HEK293T (cell line): ENCODE results near the gene NNT.
"Not testable (repeated sequence)": the region's sequence is repeated elsewhere in the genome, so short reads cannot be mapped to it uniquely, and the experiment has no call there.

ENCODE experiments used
- CTCF ChIA-PET: fragments of 350-600 bp; formaldehyde crosslinking; extraction: SDS; loops from one replicate; lab custom pipeline; 2021; ENCODE audit warnings: antibody characterized with exemption, inconsistent platforms; lab: Yijun Ruan, JAX
- POLR2A ChIA-PET: fragments of 350-600 bp; formaldehyde crosslinking; extraction: SDS; loops from one replicate; lab custom pipeline; 2020; ENCODE audit warnings: antibody characterized with exemption, inconsistent platforms; lab: Yijun Ruan, JAX
- DNase-seq: peaks from one replicate; pipeline ENCODE4 v3.0.0; 2012; ENCODE audit warnings: mixed read lengths; ENCODE audit errors: extremely low spot score
- ARNT ChIP-seq: fragments of 450-650 bp; IDR thresholded peaks from 2 replicates; pipeline ENCODE4 v1.6.1; 2017; ENCODE audit warnings: mild to moderate bottlenecking
- BHLHE40 ChIP-seq: fragments of 450-650 bp; IDR thresholded peaks from 2 replicates; pipeline ENCODE4 v1.6.1; 2016; ENCODE audit warnings: mild to moderate bottlenecking, moderate library complexity, borderline replicate concordance
- CTBP1 ChIP-seq: fragments of 450-650 bp; IDR thresholded peaks from 2 replicates; pipeline ENCODE4 v1.6.1; 2016; ENCODE audit warnings: borderline replicate concordance
- ELF4 ChIP-seq: fragments of 450-650 bp; IDR thresholded peaks from 2 replicates; pipeline ENCODE4 v1.6.1; 2017; ENCODE audit warnings: antibody characterized with exemption
- FOXA1 ChIP-seq: fragments of 450-650 bp; IDR thresholded peaks from 2 replicates; pipeline ENCODE4 v1.6.1; 2016; ENCODE audit warnings: mild to moderate bottlenecking
- FOXK2 ChIP-seq: fragments of 450-650 bp; IDR thresholded peaks from 2 replicates; pipeline ENCODE4 v1.6.1; 2016; ENCODE audit warnings: mild to moderate bottlenecking
- FOXM1 ChIP-seq: fragments of 450-650 bp; IDR thresholded peaks from 2 replicates; pipeline ENCODE4 v1.6.1; 2017; ENCODE audit warnings: mild to moderate bottlenecking, borderline replicate concordance
- HDGF ChIP-seq: fragments of 450-650 bp; IDR thresholded peaks from 2 replicates; pipeline ENCODE4 v1.6.1; 2017; ENCODE audit warnings: antibody characterized with exemption, borderline replicate concordance
- L3MBTL2 ChIP-seq: fragments of 450-650 bp; conservative IDR thresholded peaks from 2 replicates; pipeline ENCODE4 v1.6.1; 2016; ENCODE audit warnings: mild to moderate bottlenecking
- LEF1 ChIP-seq: fragments of 450-650 bp; IDR thresholded peaks from 2 replicates; pipeline ENCODE4 v1.6.1; 2017; ENCODE audit warnings: mild to moderate bottlenecking, borderline replicate concordance
- NFRKB ChIP-seq: fragments of 450-650 bp; IDR thresholded peaks from 2 replicates; pipeline ENCODE4 v1.6.1; 2016; ENCODE audit warnings: mild to moderate bottlenecking, moderate library complexity
- PKNOX1 ChIP-seq: fragments of 450-650 bp; IDR thresholded peaks from 2 replicates; pipeline ENCODE4 v1.6.1; 2016
- SP1 ChIP-seq: fragments of 450-650 bp; IDR thresholded peaks from 2 replicates; pipeline ENCODE4 v1.6.1; 2017
- SUZ12 ChIP-seq: fragments of 450-650 bp; IDR thresholded peaks from 2 replicates; pipeline ENCODE4 v1.6.1; 2016; ENCODE audit warnings: mild to moderate bottlenecking
- TARDBP ChIP-seq: fragments of 450-650 bp; IDR thresholded peaks from 2 replicates; pipeline ENCODE4 v1.6.1; 2016
- ZNF384 ChIP-seq: fragments of 450-650 bp; IDR thresholded peaks from 2 replicates; pipeline ENCODE4 v1.6.1; 2016

NNT gene

DNA sequence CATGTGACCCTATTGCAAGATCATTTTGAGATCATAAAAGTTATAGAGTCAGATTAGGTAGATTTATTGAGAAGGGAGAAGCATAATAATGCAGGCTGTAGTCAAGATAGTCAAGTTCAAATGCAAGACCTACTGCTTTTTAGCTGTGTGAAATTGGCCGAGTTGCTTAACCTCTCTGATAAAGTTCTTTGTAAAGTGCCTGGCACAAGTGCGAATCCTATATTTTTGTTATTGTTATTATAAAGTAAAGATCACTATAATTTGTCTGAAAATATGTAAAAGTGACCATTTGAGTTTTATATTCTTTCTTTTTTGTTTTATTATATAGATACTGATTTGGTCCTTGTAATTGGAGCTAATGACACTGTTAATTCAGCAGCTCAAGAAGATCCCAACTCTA, 99.3 kb downstream of the NNT start:
- DNase-seq = no peak
- TF ChIP-seq FOXK2 (no peak), BHLHE40 (no peak), LEF1 (no peak), PKNOX1 (no peak), SP1 (no peak), L3MBTL2 (no peak), TARDBP (no peak), CTBP1 (no peak), FOXA1 (no peak), SUZ12 (no peak), HDGF (no peak), NFRKB (no peak)
- POLR2A ChIA-PET = no interaction called here
- CTCF ChIA-PET = no interaction called here

DNA sequence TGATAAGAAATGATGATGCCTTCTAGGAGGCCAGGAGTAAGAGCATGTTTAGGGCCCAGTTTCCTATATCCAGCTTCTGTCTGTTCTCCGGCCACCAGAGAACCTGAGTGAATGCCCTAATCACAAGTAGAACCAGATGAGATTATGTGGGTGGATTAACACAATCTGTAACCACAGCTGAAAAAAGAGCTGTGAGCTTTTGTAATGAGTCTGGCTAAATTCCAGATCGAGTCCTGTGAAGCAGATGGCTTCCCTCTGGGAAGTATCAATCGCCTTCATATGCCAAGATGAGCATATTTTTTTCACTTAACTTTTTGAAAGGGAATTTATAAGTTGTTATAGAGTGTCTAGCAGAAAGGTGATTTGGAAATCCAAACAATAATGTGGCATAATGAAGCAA, 99.8 kb downstream of the NNT start:
- TF ChIP-seq NFRKB = no peak
- no peak for TF ChIP-seq TARDBP
- TF ChIP-seq SUZ12 = no peak
- no peak for TF ChIP-seq CTBP1
- TF ChIP-seq PKNOX1 = no peak
- TF ChIP-seq L3MBTL2 = no peak
- TF ChIP-seq ARNT = no peak
- no peak for TF ChIP-seq ZNF384
- TF ChIP-seq HDGF = no peak
- no peak for DNase-seq
- ChIA-PET POLR2A (no interaction called here), CTCF (no interaction called here)

DNA sequence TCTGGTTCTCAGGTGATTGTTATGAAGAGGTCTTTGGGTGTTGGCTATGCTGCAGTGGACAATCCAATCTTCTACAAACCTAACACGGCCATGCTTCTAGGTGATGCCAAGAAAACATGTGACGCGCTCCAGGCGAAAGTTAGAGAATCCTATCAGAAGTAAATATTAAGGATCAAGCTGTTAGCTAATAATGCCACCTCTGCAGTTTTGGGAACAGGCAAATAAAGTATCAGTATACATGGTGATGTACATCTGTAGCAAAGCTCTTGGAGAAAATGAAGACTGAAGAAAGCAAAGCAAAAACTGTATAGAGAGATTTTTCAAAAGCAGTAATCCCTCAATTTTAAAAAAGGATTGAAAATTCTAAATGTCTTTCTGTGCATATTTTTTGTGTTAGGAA, 101.3 kb downstream of the NNT start:
- DNase-seq = no peak
- TF ChIP-seq SUZ12 (no peak), ZNF384 (no peak), BHLHE40 (no peak), ARNT (no peak), FOXA1 (no peak), L3MBTL2 (no peak), PKNOX1 (no peak), FOXM1 (no peak), FOXK2 (no peak), LEF1 (no peak), TARDBP (no peak), SP1 (no peak), NFRKB (no peak), CTBP1 (no peak), HDGF (no peak), ELF4 (no peak)
- POLR2A ChIA-PET = no interaction called here
- CTCF ChIA-PET = no interaction called here

DNA sequence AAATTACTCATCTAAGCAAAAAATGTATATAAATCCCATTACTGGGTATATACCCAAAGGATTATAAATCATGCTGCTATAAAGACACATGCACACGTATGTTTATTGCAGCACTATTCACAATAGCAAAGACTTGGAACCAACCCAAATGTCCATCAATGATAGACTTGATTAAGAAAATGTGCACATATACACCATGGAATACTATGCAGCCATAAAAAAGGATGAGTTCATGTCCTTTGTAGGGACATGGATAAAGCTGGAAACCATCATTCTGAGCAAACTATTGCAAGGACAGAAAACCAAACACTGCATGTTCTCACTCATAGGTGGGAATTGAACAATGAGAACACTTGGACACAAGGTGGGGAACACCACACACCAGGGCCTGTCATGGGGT, 103.6 kb downstream of the NNT start:
- POLR2A ChIA-PET, DNase-seq, CTCF ChIA-PET: not testable (repeated sequence)

DNA sequence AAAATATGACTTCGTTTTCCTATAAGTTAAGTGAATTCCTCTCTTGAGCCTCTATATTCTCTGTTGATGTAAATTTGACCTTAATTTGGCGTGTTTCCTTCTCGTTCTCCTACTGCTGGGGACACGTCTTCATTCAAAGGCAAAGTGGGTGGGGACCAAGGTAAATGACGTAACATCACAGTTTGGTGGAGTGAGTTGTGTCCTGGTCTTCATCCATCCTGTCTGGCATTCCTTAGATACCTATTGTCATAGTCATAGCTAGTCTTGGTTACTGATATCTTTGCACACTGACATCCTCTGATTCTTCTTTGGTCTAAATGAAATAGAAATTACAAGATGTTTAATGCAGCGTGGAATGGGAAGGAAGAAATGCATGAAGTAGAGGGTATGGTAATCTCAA, 108.5 kb downstream of the NNT start:
- no peak for DNase-seq
- ChIA-PET POLR2A (no interaction called here), CTCF (no interaction called here)
- TF ChIP-seq FOXA1 (no peak), SUZ12 (no peak), L3MBTL2 (no peak), HDGF (no peak), LEF1 (no peak), SP1 (no peak), FOXK2 (no peak), PKNOX1 (no peak), TARDBP (no peak), CTBP1 (no peak), FOXM1 (no peak), NFRKB (no peak)

DNA sequence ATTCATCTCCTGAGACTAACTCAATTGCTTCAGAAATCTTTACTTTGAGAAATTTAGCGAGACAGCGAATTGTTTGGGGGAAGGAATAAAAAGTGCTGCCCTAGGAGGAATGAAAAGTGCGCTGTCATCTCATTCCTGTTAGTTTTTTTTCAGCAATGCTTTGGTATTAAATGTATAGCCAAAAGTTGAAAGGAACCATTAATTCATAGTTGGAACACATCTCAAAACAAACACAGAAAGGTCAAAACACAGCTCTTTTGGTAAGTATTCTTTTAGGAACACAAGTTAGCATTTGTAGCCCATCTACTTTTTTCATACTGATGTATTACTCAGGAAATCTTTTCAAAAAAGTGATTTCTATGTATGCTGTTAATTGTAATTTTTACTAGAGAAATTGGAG, 109.1 kb downstream of the NNT start:
- POLR2A ChIA-PET = no interaction called here
- DNase-seq = no peak
- TF ChIP-seq BHLHE40 (no peak), ZNF384 (no peak), FOXA1 (no peak), L3MBTL2 (no peak), TARDBP (no peak), ELF4 (no peak), FOXK2 (no peak), SP1 (no peak), HDGF (no peak), NFRKB (no peak), FOXM1 (no peak), ARNT (no peak)
- CTCF ChIA-PET = no interaction called here

DNA sequence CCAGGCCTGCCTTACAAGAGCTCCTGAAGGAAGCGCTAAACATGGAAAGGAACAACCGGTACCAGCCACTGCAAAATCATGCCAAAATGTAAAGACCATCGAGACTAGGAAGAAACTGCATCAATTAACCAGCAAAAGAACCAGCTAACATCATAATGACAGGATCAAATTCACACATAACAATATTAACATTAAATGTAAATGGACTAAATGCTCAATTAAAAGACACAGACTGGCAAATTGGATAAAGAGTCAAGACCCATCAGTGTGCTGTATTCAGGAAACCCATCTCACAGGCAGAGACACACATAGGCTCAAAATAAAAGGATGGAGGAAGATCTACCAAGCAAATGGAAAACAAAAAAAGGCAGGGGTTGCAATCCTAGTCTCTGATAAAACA, 116.8 kb downstream of the NNT start:
- CTCF ChIA-PET, POLR2A ChIA-PET, DNase-seq: not testable (repeated sequence)
